ENCODE data around the gene CXorf38.
A peak's percentile ranks its signal among the peaks of the same experiment; 100 is the strongest.

Gene CXorf38

DNA sequence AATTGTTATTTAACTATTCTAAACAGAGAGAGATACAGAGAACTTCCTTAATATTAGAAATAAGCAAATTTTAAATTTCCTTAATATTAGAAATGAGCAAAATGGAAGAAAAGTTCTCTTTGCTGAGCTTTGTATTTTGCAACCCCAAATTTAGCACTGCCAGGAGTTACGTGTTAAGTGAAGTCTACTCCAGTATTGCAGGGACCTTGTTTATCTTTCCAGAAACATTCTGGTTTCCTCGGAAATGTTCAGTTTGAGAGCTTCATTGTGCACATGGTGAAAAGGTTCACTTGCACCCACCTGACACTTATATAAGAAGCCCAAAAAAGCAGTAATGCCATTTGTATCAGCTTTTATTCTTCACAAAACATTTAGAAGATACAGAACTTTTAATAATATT, 6.2 kb upstream of the CXorf38 start:
- no peak for DNase-seq (ENCODE audit: low read depth)
- TF ChIP-seq, protein P1, sequence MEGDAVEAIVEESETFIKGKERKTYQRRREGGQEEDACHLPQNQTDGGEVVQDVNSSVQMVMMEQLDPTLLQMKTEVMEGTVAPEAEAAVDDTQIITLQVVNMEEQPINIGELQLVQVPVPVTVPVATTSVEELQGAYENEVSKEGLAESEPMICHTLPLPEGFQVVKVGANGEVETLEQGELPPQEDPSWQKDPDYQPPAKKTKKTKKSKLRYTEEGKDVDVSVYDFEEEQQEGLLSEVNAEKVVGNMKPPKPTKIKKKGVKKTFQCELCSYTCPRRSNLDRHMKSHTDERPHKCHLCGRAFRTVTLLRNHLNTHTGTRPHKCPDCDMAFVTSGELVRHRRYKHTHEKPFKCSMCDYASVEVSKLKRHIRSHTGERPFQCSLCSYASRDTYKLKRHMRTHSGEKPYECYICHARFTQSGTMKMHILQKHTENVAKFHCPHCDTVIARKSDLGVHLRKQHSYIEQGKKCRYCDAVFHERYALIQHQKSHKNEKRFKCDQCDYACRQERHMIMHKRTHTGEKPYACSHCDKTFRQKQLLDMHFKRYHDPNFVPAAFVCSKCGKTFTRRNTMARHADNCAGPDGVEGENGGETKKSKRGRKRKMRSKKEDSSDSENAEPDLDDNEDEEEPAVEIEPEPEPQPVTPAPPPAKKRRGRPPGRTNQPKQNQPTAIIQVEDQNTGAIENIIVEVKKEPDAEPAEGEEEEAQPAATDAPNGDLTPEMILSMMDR (IDR thresholded peaks at IDR 0.05; ENCODE audit: low read depth, low read length, missing control alignments), result no peak
- H3K4me3 ChIP-seq (ENCODE audit: low read depth, low read length), result no peak overlapping the region

DNA sequence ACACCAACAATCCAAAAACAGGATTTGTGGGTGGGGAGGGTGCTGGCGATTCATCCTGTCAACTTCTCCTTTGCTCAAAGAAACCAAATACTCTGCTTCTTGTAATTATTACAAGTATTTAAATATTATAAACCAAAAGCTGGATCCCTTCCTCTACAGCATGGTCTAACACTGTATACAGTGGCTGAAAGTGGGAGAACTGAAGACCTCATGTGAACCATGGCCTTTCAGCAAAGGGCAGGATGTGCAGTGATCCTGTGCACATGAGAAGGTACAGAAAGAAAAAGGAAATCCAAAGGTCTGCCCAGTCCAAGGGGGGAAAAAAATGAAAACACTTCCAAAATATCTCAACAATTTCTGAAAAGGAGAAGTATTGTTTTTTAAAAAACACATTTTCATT, 5.3 kb upstream of the CXorf38 start:
- DNase-seq (ENCODE audit: low read depth), result no peak
- TF ChIP-seq, protein P1 (IDR thresholded peaks at IDR 0.05; ENCODE audit: low read depth, low read length, missing control alignments), result no peak

DNA sequence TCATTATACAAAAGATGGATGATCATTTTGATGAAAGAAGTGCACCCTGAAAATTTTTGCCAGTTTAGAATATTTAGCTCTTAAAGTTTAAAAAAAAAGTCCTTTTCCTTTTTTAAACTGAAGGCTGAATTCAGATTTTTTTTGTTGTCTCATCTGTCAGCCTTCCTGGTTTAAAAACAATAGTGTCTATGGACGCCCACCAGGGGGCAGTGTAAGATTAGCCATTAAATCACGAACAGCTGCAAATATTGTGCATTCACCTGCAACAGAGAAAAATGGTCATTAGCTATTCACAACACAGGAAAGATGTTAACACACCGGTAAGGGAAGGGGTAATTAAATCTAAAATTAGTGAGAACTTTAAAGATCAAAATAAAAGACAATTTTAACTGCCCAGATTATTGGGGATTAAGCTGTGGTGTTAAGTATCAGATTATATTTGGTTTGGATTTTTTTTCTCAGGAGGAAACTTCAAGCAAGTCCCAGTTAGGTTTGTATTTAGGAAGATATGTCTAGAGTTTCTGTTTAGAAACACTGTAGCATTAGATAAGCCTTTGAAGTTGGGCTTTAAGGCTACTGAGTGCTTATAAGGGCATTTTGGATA, 4.4 kb upstream of the CXorf38 start:
- peak; percentile 44 for DNase-seq (ENCODE audit: low read depth)
- TF ChIP-seq, protein P1 (IDR thresholded peaks at IDR 0.05; ENCODE audit: low read depth, low read length, missing control alignments), result peak; percentile 35
- no peak overlapping the region for H3K4me3 ChIP-seq (ENCODE audit: low read depth, low read length)

More for the DNA sequence above, 5.3 kb upstream of the CXorf38 start:
- H3K4me3 ChIP-seq (ENCODE audit: low read depth, low read length), result no peak overlapping the region

DNA sequence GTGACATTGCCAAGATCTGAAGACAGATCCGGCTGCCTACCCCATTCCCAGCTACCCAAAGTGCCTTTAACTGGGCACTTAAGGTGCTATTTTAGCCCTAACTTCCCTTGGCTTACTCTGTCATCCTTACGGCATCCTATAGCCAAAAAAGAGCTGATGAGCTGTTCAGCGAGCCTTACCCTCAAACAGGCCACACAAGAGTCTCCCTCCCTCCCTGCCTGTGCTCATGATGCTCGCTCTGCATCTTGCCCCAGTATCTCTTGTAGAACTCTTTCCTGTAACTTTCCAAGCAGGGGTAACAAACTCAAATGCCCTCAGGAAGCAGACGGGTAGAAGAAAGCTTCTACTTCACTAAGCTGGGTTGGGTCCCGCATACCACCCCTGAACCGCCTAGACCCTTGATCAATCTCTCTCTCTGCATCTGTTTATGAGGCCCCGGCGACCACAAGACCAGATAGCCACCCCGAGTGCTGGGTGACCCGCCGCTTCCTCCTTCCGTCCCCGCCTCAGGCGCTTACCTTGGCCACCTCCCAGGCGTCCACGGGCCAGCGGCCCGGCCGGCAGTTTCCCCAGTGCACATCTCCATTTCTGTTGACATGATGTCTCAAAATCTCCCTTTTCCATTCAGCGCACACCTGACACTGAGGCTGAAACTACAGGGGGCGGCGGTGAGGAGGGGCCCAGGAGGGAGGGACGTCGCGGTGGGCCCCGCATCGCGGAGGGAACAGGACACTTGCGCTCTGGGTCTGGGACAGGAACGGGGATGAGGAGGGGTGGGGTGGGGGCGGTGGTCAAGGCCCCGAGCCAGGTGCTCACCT, 663 bp downstream of the CXorf38 start:
- no peak for DNase-seq (ENCODE audit: low read depth)
- peak overlapping the region; percentile 80 for H3K4me3 ChIP-seq (ENCODE audit: low read depth, low read length)
- TF ChIP-seq, protein P1 (IDR thresholded peaks at IDR 0.05; ENCODE audit: low read depth, low read length, missing control alignments), result no peak

DNA sequence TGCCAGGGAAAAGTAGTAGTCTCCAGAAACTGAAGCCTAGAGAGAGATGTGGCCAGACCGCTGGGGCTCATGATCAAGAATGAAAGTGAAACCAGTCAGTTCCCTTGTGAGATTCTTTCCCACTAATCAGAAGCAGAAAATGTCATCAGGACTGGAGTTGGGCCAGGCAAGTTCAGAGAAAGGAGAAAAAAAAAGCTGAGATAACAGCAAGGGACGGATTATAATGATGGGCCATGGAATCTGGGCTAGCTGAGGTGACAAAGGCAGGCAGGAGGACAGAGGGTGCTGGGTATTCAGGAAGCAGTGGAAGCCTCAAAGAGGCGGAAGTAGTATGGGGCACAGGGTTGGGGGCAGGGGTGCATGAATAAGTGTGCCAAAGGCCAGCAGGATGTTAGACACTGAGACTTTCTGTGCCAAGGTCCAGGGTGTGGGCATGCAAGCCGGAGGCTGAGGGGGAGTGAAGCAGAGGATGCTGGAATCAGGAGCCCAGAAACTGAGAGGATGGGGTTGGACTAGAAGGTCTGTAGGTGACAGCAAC, 2.5 kb downstream of the CXorf38 start:
- DNase-seq (ENCODE audit: low read depth), result no peak
- TF ChIP-seq, protein P1 (IDR thresholded peaks at IDR 0.05; ENCODE audit: low read depth, low read length, missing control alignments), result no peak
- peak overlapping the region; percentile 61 for H3K4me3 ChIP-seq (ENCODE audit: low read depth, low read length)

DNA sequence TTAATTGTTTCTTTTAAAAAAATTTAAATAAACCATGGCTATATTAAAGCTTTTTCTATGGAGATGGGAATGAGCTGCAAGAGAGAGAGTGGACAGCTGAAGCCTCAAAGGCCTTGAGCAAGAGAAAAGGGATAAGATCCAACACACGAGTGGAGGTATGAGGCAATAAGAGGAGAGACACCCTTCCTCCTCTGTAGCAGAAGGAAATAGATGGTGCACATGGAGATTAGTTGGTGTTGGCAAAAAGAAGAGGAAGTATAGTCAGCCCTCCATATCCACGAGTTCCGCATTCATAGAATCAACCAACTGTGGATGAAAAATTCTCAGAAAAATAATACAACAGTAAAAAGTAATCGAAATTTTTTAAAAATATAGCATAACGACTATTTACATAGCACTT, 3.2 kb downstream of the CXorf38 start:
- peak overlapping the region; percentile 61; the same call in 1 of the 2 replicates for H3K4me3 ChIP-seq (ENCODE audit: low read depth, low read length)
- DNase-seq (ENCODE audit: low read depth), result no peak
- TF ChIP-seq, protein P1 (IDR thresholded peaks at IDR 0.05; ENCODE audit: low read depth, low read length, missing control alignments), result no peak
